BLaER1 (cell line): Measurements from ENCODE around the gene GPR158.
"Not testable (repeated sequence)": the region's sequence is repeated elsewhere in the genome, so short reads cannot be mapped to it uniquely, and the experiment has no call there.

Experiments
- H3K27ac ChIP-seq: shearing (Covaris generic); formaldehyde crosslinking; 2 replicates; pipeline ENCODE4 v1.8.1; 2022
- H3K27me3 ChIP-seq: shearing (Covaris generic); formaldehyde crosslinking; 2 replicates; pipeline ENCODE4 v1.8.1; 2022
- H3K36me3 ChIP-seq: shearing (Covaris generic); formaldehyde crosslinking; 2 replicates; pipeline ENCODE4 v1.8.1; 2022
- H3K4me1 ChIP-seq: shearing (Covaris generic); formaldehyde crosslinking; 2 replicates; pipeline ENCODE4 v1.8.1; 2022
- H3K4me2 ChIP-seq: shearing (Covaris generic); formaldehyde crosslinking; 2 replicates; pipeline ENCODE4 v1.8.1; 2022
- H3K4me3 ChIP-seq: shearing (Covaris generic); formaldehyde crosslinking; 2 replicates; pipeline ENCODE4 v1.8.1; 2022
- H3K9ac ChIP-seq: shearing (Covaris generic); formaldehyde crosslinking; 2 replicates; pipeline ENCODE4 v1.8.1; 2022
- H3K9me3 ChIP-seq: shearing (Covaris generic); formaldehyde crosslinking; 2 replicates; pipeline ENCODE4 v1.8.1; 2022
- H4K20me1 ChIP-seq: shearing (Covaris generic); formaldehyde crosslinking; 2 replicates; pipeline ENCODE4 v1.8.1; 2022
- Cebpa-rat ChIP-seq: shearing (Covaris generic); IDR thresholded peaks from 2 replicates; pipeline ENCODE4 v1.8.1; 2022

Gene GPR158

GRCh38 chr10:25294032-25294926 is 119.5 kb downstream of the GPR158 start:
- no peak overlapping the region for H3K4me3 ChIP-seq
- no peak overlapping the region for H3K27ac ChIP-seq
- no peak overlapping the region for H3K4me2 ChIP-seq
- no peaks in the 10 kb centered on the region for H3K36me3 ChIP-seq
- no peak for TF ChIP-seq Cebpa-rat
- H4K20me1 ChIP-seq: no peaks in the 10 kb centered on the region
- H3K9ac ChIP-seq: no peak overlapping the region
- no peaks in the 10 kb centered on the region for H3K4me1 ChIP-seq
- H3K27me3 ChIP-seq: no peaks in the 10 kb centered on the region
- no peaks in the 10 kb centered on the region for H3K9me3 ChIP-seq

GRCh38 chr10:25296324-25296723 is 121.5 kb downstream of the GPR158 start:
- Histone ChIP-seq H3K4me1 (no peaks in the 10 kb centered on the region), H3K9ac (no peak overlapping the region), H3K4me2 (no peak overlapping the region), H3K36me3 (no peaks in the 10 kb centered on the region), H3K9me3 (no peaks in the 10 kb centered on the region), H3K27me3 (no peaks in the 10 kb centered on the region), H3K4me3 (no peak overlapping the region), H4K20me1 (no peaks in the 10 kb centered on the region), H3K27ac (no peak overlapping the region)
- TF ChIP-seq Cebpa-rat: no peak

GRCh38 chr10:25297466-25297865 is 122.7 kb downstream of the GPR158 start:
- H3K27me3 ChIP-seq: no peaks in the 10 kb centered on the region
- no peaks in the 10 kb centered on the region for H3K4me1 ChIP-seq
- no peak overlapping the region for H3K27ac ChIP-seq
- H3K9ac ChIP-seq: no peak overlapping the region
- H4K20me1 ChIP-seq: no peaks in the 10 kb centered on the region
- TF ChIP-seq Cebpa-rat: no peak
- H3K4me2 ChIP-seq: no peak overlapping the region
- no peak overlapping the region for H3K4me3 ChIP-seq
- H3K36me3 ChIP-seq: no peaks in the 10 kb centered on the region
- H3K9me3 ChIP-seq: no peaks in the 10 kb centered on the region

GRCh38 chr10:25300073-25300472 is 125.3 kb downstream of the GPR158 start:
- Histone ChIP-seq H3K9ac (no peak overlapping the region), H3K36me3 (no peaks in the 10 kb centered on the region), H3K4me2 (no peak overlapping the region), H3K9me3 (no peaks in the 10 kb centered on the region), H3K4me1 (no peaks in the 10 kb centered on the region), H3K4me3 (no peak overlapping the region), H4K20me1 (no peaks in the 10 kb centered on the region), H3K27ac (no peak overlapping the region), H3K27me3 (no peaks in the 10 kb centered on the region)
- no peak for TF ChIP-seq Cebpa-rat

GRCh38 chr10:25304606-25305005 is 129.8 kb downstream of the GPR158 start:
- Histone ChIP-seq H3K27ac (no peak overlapping the region), H3K9me3 (peaks cover 8% of the 10 kb centered on the region; the same call in 1 of the 2 replicates), H3K4me1 (no peaks in the 10 kb centered on the region), H3K9ac (no peak overlapping the region), H3K4me2 (no peak overlapping the region), H3K36me3 (no peaks in the 10 kb centered on the region), H3K4me3 (no peak overlapping the region), H4K20me1 (no peaks in the 10 kb centered on the region), H3K27me3 (no peaks in the 10 kb centered on the region)
- no peak for TF ChIP-seq Cebpa-rat

GRCh38 chr10:25306386-25306785 is 131.6 kb downstream of the GPR158 start:
- H3K4me1 ChIP-seq: no peaks in the 10 kb centered on the region
- H3K4me2 ChIP-seq: no peak overlapping the region
- TF ChIP-seq Cebpa-rat: no peak
- no peaks in the 10 kb centered on the region for H3K36me3 ChIP-seq
- H3K9ac ChIP-seq: no peak overlapping the region
- peaks cover 8% of the 10 kb centered on the region; the same call in 1 of the 2 replicates for H3K9me3 ChIP-seq
- H3K27me3 ChIP-seq: no peaks in the 10 kb centered on the region
- no peaks in the 10 kb centered on the region for H4K20me1 ChIP-seq
- no peak overlapping the region for H3K27ac ChIP-seq
- H3K4me3 ChIP-seq: no peak overlapping the region

GRCh38 chr10:25308278-25308677 is 133.5 kb downstream of the GPR158 start:
- no peak overlapping the region for H3K9ac ChIP-seq
- no peaks in the 10 kb centered on the region for H3K36me3 ChIP-seq

GRCh38 chr10:25317596-25318211 is 142.9 kb downstream of the GPR158 start:
- not testable (repeated sequence) for H3K9me3 ChIP-seq, H3K36me3 ChIP-seq, H3K9ac ChIP-seq, H3K27me3 ChIP-seq, H3K27ac ChIP-seq, H3K4me3 ChIP-seq, H3K4me1 ChIP-seq, H4K20me1 ChIP-seq, H3K4me2 ChIP-seq

More at GRCh38 chr10:25308278-25308677, 133.5 kb downstream of the GPR158 start:
- no peak for TF ChIP-seq Cebpa-rat
- H3K4me3 ChIP-seq: no peak overlapping the region
- H3K4me2 ChIP-seq: no peak overlapping the region
- peaks cover 8% of the 10 kb centered on the region; the same call in 1 of the 2 replicates for H3K9me3 ChIP-seq
- H3K4me1 ChIP-seq: no peaks in the 10 kb centered on the region
- no peak overlapping the region for H3K27ac ChIP-seq
- no peaks in the 10 kb centered on the region for H4K20me1 ChIP-seq
- H3K27me3 ChIP-seq: no peaks in the 10 kb centered on the region

GRCh38 chr10:25327273-25327672 is 152.5 kb downstream of the GPR158 start:
- H3K4me1 ChIP-seq: no peaks in the 10 kb centered on the region
- no peaks in the 10 kb centered on the region for H3K9me3 ChIP-seq
- no peak overlapping the region for H3K4me3 ChIP-seq
- no peaks in the 10 kb centered on the region for H4K20me1 ChIP-seq
- H3K36me3 ChIP-seq: no peaks in the 10 kb centered on the region
- no peak for TF ChIP-seq Cebpa-rat
- H3K4me2 ChIP-seq: no peak overlapping the region
- no peak overlapping the region for H3K9ac ChIP-seq
- no peaks in the 10 kb centered on the region for H3K27me3 ChIP-seq
- H3K27ac ChIP-seq: no peak overlapping the region

GRCh38 chr10:25328361-25328760 is 153.6 kb downstream of the GPR158 start:
- Histone ChIP-seq H3K4me3 (no peak overlapping the region), H3K4me2 (no peak overlapping the region), H3K27me3 (no peaks in the 10 kb centered on the region), H3K27ac (no peak overlapping the region), H4K20me1 (no peaks in the 10 kb centered on the region), H3K4me1 (no peaks in the 10 kb centered on the region), H3K36me3 (no peaks in the 10 kb centered on the region), H3K9ac (no peak overlapping the region), H3K9me3 (no peaks in the 10 kb centered on the region)
- TF ChIP-seq Cebpa-rat: no peak

GRCh38 chr10:25329587-25329986 is 154.8 kb downstream of the GPR158 start:
- not testable (repeated sequence) for H3K9ac ChIP-seq, H3K27ac ChIP-seq, H3K4me1 ChIP-seq, H4K20me1 ChIP-seq, H3K4me3 ChIP-seq, H3K4me2 ChIP-seq, H3K9me3 ChIP-seq, H3K36me3 ChIP-seq, H3K27me3 ChIP-seq
